Activated naive CD8-positive, alpha-beta T cell (primary cell): ENCODE measurements around the gene AKR1B15.
"Not testable (repeated sequence)": the region's sequence is repeated elsewhere in the genome, so short reads cannot be mapped to it uniquely, and the experiment has no call there.

ENCODE experiments used
- H3K27ac Mint-ChIP-seq: one replicate; pipeline ENCODE4 v1.8.0; 2021; ENCODE audit warnings: mixed read lengths
- H3K27me3 Mint-ChIP-seq: one replicate; pipeline ENCODE4 v1.8.0; 2021; ENCODE audit warnings: mixed read lengths
- H3K36me3 Mint-ChIP-seq: one replicate; pipeline ENCODE4 v1.8.0; 2021; ENCODE audit warnings: mixed read lengths
- H3K4me1 Mint-ChIP-seq: one replicate; pipeline ENCODE4 v1.8.0; 2021; ENCODE audit warnings: low read depth, mixed read lengths
- H3K4me3 Mint-ChIP-seq: one replicate; pipeline ENCODE4 v1.8.0; 2021; ENCODE audit warnings: mild to moderate bottlenecking, mixed read lengths
- H3K9me3 Mint-ChIP-seq: one replicate; pipeline ENCODE4 v1.8.0; 2021; ENCODE audit warnings: low read depth, mixed read lengths

The AKR1B15 gene

DNA sequence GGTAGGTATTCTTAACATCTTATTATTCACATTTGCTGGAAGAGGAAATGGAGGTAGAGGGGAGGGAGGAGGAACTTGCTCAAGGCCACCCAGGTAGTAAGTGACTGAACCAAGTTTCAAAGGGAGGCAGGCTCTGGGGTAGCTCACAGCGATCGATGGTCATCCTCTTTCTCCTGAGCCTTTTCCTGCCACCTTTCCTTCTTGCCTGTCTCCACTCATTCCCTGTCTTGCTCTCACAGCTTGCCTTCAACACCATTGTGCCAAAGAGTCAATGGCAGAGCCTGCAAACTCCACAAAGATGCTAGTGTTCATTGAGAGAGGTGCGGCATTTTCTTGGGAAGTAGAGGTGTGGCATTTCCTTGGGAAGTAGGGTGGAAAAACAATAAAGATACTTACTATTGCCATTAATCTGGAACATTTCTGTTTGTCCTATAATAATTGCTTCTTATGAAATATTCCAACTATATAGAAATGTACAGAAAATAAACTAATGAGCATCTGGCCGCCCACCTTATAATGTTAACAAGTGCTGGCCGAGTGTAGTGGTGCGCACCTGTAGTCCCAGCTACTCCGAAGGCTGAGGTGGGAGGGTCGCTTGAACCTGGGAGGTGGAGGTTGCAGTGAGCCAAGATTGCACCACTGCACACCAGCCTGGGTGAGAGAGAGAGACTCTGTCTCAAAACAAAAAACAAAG is 7.3 kb upstream of the AKR1B15 start:
- H3K27me3 Mint-ChIP-seq: peaks cover 16% of the 10 kb centered on the region
- H3K27ac Mint-ChIP-seq, H3K36me3 Mint-ChIP-seq, H3K4me3 Mint-ChIP-seq, H3K4me1 Mint-ChIP-seq, H3K9me3 Mint-ChIP-seq: not testable (repeated sequence)

DNA sequence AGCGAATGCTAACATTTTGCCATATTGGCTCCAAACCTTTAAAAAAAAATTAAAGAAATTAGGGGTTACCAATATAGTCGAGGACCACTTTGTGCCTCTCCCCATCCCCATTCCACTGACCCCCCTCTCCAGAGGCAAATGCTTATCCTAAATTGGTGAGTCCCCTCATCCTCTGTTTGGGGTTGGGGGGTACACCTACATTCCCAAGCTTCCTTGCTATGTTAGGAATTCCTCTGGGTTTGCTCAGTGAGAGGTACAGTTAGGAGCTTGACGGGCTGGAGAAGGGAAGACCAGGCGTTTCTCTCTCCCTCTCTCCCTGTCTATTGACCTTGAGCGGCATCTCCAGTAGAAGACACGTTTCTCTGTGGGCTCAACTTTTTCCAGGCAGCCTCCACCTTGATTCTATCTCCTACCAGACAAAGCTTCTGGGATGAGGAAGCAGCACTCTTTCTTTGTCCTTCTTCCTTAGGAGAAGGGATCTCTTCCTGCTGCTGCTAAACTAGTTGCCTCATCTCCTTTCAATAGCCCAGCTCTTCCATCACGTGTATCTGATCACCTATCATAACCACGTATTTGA is 6.6 kb upstream of the AKR1B15 start:
- no peak overlapping the region for H3K4me3 Mint-ChIP-seq
- H3K27me3 Mint-ChIP-seq: peaks cover 18% of the 10 kb centered on the region

DNA sequence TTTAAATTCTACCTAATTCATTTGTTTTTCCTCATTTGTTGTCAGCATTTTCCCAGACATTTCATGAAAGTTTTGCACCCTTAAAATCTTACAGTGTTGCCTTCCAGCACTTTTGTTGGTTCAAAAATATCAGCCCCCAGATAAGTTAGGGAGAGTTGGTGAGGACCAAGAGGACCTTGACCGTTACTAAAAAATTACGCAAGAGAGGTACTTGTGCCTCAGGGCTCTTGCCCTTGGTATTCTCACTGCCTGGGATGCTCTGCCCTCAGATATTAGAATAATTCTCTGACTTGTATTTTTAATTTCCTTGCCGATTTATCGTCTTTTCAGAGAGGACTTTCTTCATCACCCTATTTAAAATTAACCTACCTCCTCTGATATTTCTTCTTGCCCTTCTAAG is 3.5 kb upstream of the AKR1B15 start:
- H3K27me3 Mint-ChIP-seq: peaks cover 21% of the 10 kb centered on the region
- no peak overlapping the region for H3K4me3 Mint-ChIP-seq
- H3K27ac Mint-ChIP-seq: no peak overlapping the region
- H3K9me3 Mint-ChIP-seq: no peaks in the 10 kb centered on the region
- H3K4me1 Mint-ChIP-seq: peaks cover 3% of the 10 kb centered on the region
- H3K36me3 Mint-ChIP-seq: no peaks in the 10 kb centered on the region

More for the DNA sequence above, 6.6 kb upstream of the AKR1B15 start:
- Mint-ChIP-seq H3K9me3 (no peaks in the 10 kb centered on the region), H3K36me3 (no peaks in the 10 kb centered on the region), H3K4me1 (no peaks in the 10 kb centered on the region), H3K27ac (no peak overlapping the region)

DNA sequence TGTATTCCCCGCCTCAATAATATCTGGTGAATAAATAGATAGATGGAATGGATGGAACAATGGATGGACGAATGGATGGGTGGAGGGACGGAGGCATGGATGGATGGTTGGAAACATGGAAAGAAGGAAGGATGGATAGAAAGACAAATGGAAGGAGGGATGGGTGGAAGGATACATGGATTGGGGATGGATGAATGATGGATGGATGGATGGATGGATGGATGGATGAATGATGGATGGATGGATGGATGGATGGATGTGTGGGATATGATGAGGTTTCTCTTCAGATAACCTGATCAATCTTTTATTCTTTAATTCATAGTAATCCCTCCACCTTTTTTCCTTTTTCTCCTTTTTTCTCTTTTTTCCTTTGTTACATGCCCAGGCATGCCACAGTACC is 3.0 kb upstream of the AKR1B15 start:
- no peaks in the 10 kb centered on the region for H3K36me3 Mint-ChIP-seq
- no peak overlapping the region for H3K4me3 Mint-ChIP-seq
- no peaks in the 10 kb centered on the region for H3K9me3 Mint-ChIP-seq
- no peak overlapping the region for H3K27ac Mint-ChIP-seq
- H3K4me1 Mint-ChIP-seq: peaks cover 3% of the 10 kb centered on the region
- peaks cover 18% of the 10 kb centered on the region for H3K27me3 Mint-ChIP-seq

DNA sequence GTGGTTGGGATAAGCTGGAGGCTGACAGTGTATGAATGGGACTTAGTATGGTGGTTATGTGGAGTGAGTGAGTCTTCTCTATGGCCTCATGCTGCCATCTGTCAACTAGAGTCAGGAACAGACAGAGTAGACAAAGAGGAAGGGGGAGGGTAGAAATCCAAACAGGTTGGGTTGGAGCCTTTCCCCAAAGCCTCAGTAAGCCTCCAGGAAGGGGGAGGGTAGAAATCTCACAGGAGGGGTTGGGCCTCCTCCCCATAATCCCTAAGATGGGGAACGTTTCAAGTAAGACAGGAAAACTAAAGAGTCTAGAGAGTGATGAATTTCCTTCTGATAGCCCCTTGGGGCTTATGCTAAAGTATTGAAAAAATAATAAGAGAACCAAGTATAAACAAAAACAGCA is 2.0 kb upstream of the AKR1B15 start:
- Mint-ChIP-seq H3K27me3 (peaks cover 13% of the 10 kb centered on the region), H3K27ac (no peak overlapping the region), H3K4me3 (no peak overlapping the region), H3K36me3 (no peaks in the 10 kb centered on the region), H3K9me3 (no peaks in the 10 kb centered on the region), H3K4me1 (peaks cover 3% of the 10 kb centered on the region)

DNA sequence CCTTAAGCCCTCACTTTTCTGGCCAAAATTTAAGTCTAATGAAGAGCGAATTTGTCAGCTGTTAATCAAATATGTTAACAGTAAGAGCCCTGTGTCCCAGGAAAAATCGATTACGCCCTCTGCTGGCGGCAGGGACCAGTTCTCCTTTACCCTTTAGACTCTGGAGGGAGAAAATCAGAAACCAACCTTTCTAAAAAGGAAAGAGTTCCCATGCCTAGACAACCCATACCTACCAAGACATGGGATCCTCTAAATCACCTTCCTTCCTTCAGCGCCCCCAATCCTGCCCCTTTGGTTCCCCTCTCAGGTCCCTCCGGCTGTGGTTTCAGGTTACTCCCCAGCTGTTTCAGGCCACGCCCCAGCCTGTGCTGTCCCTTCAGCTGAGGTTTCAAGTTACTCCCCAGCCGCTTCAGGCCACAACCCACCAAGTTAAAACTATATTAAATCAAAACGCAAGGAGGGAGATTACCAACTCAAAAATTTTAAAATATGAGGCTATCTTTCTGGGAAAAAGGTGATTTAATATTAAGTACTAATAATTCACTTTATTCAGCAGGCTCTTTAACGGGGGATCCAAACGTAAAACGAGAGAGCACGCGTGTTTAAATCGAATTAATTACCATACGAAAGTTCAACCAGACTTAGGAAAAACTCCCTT is 1.4 kb upstream of the AKR1B15 start:
- Mint-ChIP-seq H3K36me3 (no peaks in the 10 kb centered on the region), H3K9me3 (no peaks in the 10 kb centered on the region), H3K27me3 (peaks cover 13% of the 10 kb centered on the region), H3K27ac (no peak overlapping the region), H3K4me3 (no peak overlapping the region), H3K4me1 (peaks cover 3% of the 10 kb centered on the region)

DNA sequence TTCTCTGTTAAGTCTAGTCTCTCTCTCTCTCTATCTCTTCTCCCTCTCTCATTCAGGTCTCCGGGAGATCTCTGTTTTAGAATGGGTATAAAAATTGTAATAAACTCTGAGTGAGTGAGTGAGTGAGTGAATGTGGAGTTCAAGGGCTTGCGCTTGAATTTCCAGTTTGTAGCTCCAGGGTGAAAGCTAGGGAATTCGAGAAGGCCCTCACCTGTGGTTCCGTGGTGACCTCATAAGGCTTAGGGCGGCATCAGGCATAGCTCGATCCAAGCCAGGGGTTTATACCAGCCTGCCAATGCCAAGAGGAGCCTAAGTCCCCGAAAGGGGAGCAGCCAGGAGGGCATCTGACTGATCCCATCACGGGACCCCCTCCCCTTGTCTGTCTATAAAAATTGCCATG is 456 bp downstream of the AKR1B15 start:
- no peak overlapping the region for H3K4me3 Mint-ChIP-seq
- H3K36me3 Mint-ChIP-seq: no peaks in the 10 kb centered on the region
- H3K4me1 Mint-ChIP-seq: peaks cover 3% of the 10 kb centered on the region
- no peak overlapping the region for H3K27ac Mint-ChIP-seq
- H3K9me3 Mint-ChIP-seq: no peaks in the 10 kb centered on the region
- peaks cover 13% of the 10 kb centered on the region for H3K27me3 Mint-ChIP-seq

DNA sequence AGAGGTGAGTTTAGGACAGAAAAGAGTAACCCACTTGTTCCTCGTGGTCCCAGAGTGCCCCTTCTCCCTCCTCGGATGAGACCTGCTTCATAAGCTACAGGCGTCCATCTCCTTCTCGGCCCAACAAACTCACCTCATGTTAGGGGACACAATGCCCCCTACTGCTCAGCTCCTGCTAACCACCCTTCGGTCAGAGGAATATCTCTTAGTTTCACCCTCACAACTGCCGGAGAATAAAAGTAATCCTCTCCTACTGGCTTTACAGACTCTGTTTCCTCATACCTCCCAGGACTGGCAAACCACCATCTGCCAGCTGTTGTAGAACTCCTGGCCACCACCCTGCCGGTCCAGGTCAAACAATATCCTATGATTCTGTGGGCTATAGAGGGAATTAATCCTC is 3.2 kb downstream of the AKR1B15 start:
- Mint-ChIP-seq H3K9me3 (no peaks in the 10 kb centered on the region), H3K27me3 (peaks cover 8% of the 10 kb centered on the region), H3K27ac (no peak overlapping the region), H3K4me1 (peaks cover 3% of the 10 kb centered on the region), H3K36me3 (no peaks in the 10 kb centered on the region), H3K4me3 (no peak overlapping the region)

DNA sequence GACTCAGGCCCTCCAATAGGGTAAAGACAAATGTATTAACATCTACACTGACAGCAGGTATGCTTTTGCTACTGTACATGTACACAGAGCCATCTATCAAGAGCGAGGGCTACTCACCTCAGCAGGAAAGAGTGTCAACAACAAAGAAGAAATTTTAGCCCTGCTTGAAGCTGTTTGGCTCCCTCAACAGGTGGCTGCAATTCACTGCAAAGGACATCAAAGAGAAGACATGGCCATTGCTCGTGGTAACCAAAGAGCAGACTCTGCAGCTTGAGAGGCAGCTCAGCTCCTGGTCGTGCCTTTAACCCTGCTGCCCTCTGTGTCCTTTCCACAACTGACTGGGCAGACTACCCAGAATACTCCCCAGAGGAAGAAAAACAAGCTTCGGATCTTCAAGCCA is 5.1 kb downstream of the AKR1B15 start:
- peaks cover 2% of the 10 kb centered on the region for H3K27me3 Mint-ChIP-seq
- H3K4me3 Mint-ChIP-seq: no peak overlapping the region
- no peaks in the 10 kb centered on the region for H3K4me1 Mint-ChIP-seq
- H3K9me3 Mint-ChIP-seq: no peaks in the 10 kb centered on the region
- H3K36me3 Mint-ChIP-seq: no peaks in the 10 kb centered on the region
- no peak overlapping the region for H3K27ac Mint-ChIP-seq

DNA sequence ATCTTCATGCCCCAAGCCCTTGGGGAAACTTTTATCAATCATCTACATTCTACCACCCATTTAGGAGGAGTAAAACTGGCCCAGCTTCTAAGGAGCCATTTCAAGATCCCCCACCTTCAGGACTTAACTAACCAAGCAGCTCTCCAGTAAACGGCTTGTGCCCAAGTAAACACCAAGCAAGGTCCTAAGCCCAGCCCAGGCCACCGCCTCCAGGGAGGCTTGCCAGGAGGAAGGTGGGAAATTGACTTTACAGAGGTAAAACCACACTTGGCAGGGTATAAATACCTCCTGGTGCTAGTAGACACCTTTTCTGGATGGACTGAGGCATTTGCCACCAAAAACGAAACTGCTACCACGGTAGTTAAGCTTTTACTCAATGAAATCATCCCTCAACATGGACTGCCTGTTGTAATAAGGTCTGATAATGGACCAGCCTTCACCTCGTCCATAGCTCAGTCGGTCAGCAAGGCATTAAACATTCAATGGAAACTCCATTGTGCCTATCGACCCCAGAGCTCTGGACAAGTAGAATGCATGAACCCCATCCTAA is 5.6 kb downstream of the AKR1B15 start:
- no peaks in the 10 kb centered on the region for H3K27me3 Mint-ChIP-seq
- no peaks in the 10 kb centered on the region for H3K9me3 Mint-ChIP-seq
- no peaks in the 10 kb centered on the region for H3K4me1 Mint-ChIP-seq
- H3K36me3 Mint-ChIP-seq: no peaks in the 10 kb centered on the region
- no peak overlapping the region for H3K4me3 Mint-ChIP-seq
- H3K27ac Mint-ChIP-seq: no peak overlapping the region

DNA sequence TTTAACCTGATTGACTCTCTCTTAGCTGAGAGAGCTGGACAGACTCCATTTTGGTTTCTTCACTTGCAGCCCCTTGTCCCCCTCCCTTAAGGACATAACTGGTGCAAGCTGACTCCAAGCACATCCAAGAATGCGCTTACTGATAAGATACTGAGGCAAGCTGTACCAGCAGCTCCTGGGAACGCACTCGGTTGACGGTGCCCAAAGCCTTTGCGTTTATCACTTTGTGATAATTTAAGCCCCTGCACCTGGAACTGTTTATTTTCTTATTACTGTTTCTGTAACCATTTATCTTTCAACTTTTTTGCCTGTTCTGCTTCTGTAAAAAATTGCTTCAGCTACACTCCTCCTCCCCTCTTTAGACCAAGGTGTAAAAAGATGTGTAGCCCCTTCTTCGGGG is 8.5 kb downstream of the AKR1B15 start:
- H3K36me3 Mint-ChIP-seq: no peaks in the 10 kb centered on the region
- no peaks in the 10 kb centered on the region for H3K9me3 Mint-ChIP-seq
- H3K27ac Mint-ChIP-seq: no peak overlapping the region
- H3K27me3 Mint-ChIP-seq: no peaks in the 10 kb centered on the region
- H3K4me1 Mint-ChIP-seq: peaks cover 7% of the 10 kb centered on the region
- H3K4me3 Mint-ChIP-seq: no peak overlapping the region

DNA sequence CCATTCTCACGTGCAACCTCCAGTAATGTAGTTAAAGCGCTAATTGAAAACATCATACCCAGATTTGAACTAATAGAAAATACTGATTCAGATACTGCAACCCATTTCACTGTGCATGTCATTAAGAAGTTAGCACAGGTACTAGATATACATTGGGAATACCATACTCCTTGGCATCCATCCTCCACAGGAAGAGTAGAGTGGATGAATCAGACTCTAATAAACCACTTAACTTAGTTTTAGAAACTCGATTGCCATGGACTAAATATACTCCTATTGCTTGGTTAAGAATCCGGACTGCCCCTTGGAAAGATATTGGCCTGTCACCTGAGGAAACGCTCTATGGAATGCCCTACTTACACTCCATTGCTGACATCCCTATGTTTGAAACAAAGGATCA is 9.5 kb downstream of the AKR1B15 start:
- H3K9me3 Mint-ChIP-seq: no peaks in the 10 kb centered on the region
- H3K4me1 Mint-ChIP-seq: peaks cover 10% of the 10 kb centered on the region
- no peak overlapping the region for H3K27ac Mint-ChIP-seq
- no peaks in the 10 kb centered on the region for H3K36me3 Mint-ChIP-seq
- H3K27me3 Mint-ChIP-seq: no peaks in the 10 kb centered on the region
- H3K4me3 Mint-ChIP-seq: no peak overlapping the region

DNA sequence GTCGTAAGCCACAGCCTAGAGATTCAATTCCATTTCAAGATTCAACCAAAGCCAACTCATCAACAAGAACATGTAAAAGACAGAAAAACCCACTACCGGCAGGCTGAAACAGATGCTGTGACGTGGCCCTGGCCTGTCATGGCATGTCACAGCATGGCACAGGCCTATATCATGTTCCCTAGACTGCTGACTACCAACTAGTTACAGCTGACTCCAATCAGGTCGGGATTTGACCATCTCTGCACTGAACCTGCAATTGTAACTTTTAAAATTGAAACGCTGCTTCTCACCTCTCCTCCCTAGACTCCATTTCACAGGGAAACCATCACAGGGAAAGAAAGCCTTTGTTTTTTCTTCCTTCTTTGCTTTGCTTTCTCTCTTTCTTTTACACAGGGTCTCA is 12.7 kb downstream of the AKR1B15 start:
- H3K4me1 Mint-ChIP-seq: peaks cover 10% of the 10 kb centered on the region
- not testable (repeated sequence) for H3K9me3 Mint-ChIP-seq, H3K36me3 Mint-ChIP-seq, H3K27ac Mint-ChIP-seq, H3K4me3 Mint-ChIP-seq, H3K27me3 Mint-ChIP-seq

DNA sequence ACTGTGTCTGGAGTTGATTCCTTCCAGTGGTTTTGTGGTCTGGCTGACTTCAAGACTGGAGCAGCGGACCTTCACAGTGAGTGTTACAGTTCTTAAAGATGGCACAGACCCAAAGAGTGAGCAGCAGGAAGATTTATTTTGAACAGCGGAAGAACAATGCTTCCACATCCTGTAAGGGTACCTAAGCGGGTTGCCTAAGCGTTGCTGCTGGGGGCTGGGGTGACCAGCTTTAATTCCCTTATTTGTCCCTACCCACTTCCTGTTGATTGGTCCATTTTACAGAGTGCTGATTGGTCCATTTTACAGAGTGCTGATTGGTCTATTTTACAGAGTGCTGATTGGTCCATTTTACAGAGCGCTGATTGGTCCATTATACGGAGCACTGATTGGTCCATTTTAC is 13.2 kb downstream of the AKR1B15 start:
- Mint-ChIP-seq H3K27me3 (peaks cover 4% of the 10 kb centered on the region), H3K9me3 (peaks cover 7% of the 10 kb centered on the region), H3K4me1 (peaks cover 10% of the 10 kb centered on the region), H3K36me3 (no peaks in the 10 kb centered on the region), H3K27ac (no peak overlapping the region), H3K4me3 (no peak overlapping the region)

DNA sequence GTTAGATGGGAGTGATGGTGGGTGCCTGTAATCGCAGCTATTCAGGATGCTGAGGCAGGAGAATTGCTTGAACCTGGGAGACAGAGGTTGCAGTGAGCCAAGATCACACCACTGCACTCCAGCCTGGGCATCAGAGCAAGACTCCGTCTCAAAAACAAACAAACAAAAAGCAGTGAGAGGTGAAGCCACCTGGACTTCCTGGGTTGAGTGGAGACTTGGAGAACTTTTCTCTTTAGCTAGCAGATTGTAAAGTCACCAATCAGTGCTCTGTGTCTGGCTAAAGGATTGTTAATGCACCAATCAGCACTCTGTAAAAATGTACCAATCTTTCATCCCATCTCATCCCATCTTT is 14.5 kb downstream of the AKR1B15 start:
- not testable (repeated sequence) for H3K36me3 Mint-ChIP-seq, H3K4me3 Mint-ChIP-seq, H3K9me3 Mint-ChIP-seq, H3K27me3 Mint-ChIP-seq, H3K27ac Mint-ChIP-seq
- H3K4me1 Mint-ChIP-seq: peaks cover 10% of the 10 kb centered on the region
